Measurements from ENCODE around the gene RASSF10.

DNA sequence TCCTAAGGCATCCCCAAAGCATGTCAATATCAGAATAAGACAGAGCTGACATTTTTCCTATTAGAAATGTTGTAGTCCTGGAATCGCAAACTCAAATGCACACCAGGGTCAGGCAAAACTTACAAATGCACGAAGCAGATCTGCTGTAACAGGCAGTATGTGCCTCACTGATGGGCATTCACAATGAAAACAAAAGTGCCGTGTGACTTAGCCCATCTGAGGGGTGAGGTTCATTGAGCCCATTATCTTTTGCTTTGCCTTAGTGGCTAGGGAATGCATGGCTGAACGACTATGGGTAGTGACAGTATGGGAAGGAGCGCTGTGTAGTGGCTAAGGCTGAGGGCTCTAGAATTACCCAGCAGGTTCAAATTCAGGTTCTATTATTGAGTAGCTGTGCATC, 43.1 kb upstream of the RASSF10 start:
- TF ChIP-seq, protein P1, sequence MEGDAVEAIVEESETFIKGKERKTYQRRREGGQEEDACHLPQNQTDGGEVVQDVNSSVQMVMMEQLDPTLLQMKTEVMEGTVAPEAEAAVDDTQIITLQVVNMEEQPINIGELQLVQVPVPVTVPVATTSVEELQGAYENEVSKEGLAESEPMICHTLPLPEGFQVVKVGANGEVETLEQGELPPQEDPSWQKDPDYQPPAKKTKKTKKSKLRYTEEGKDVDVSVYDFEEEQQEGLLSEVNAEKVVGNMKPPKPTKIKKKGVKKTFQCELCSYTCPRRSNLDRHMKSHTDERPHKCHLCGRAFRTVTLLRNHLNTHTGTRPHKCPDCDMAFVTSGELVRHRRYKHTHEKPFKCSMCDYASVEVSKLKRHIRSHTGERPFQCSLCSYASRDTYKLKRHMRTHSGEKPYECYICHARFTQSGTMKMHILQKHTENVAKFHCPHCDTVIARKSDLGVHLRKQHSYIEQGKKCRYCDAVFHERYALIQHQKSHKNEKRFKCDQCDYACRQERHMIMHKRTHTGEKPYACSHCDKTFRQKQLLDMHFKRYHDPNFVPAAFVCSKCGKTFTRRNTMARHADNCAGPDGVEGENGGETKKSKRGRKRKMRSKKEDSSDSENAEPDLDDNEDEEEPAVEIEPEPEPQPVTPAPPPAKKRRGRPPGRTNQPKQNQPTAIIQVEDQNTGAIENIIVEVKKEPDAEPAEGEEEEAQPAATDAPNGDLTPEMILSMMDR (IDR thresholded peaks at IDR 0.05): no peak
- TF ChIP-seq POLR2A (IDR thresholded peaks at IDR 0.05): no peak
